NCI-H187 (cell line): ENCODE results near the gene ZNF362.
A peak's percentile ranks its signal among the peaks of the same experiment; 100 is the strongest.
"Not testable (repeated sequence)": the region's sequence is repeated elsewhere in the genome, so short reads cannot be mapped to it uniquely, and the experiment has no call there.

ENCODE experiments used
- DNase-seq, 2 experiments: peaks; one replicate each; lab custom pipeline; 2025; lab: John Stamatoyannopoulos, UW

ZNF362 gene

DNA sequence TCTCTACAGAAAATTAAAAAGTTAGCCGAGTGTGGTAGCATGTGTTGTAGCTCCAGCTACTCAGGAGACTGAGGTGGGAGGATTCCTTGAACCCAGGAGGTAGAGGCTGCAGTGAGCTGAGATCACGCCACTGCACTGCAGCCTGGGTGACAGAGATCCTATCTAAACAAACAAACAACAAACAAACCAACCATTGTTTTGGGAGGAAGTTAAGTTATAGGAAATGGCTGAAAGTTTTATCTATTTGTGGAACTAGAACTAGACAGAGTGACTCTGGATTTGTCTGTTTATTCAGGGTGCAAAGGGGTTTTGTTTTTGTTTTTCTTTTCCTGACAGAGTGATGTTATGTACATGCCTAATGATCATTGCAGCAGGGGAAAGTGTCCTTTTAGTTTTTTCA, 31.0 kb downstream of the ZNF362 start:
- no peak for DNase-seq

DNA sequence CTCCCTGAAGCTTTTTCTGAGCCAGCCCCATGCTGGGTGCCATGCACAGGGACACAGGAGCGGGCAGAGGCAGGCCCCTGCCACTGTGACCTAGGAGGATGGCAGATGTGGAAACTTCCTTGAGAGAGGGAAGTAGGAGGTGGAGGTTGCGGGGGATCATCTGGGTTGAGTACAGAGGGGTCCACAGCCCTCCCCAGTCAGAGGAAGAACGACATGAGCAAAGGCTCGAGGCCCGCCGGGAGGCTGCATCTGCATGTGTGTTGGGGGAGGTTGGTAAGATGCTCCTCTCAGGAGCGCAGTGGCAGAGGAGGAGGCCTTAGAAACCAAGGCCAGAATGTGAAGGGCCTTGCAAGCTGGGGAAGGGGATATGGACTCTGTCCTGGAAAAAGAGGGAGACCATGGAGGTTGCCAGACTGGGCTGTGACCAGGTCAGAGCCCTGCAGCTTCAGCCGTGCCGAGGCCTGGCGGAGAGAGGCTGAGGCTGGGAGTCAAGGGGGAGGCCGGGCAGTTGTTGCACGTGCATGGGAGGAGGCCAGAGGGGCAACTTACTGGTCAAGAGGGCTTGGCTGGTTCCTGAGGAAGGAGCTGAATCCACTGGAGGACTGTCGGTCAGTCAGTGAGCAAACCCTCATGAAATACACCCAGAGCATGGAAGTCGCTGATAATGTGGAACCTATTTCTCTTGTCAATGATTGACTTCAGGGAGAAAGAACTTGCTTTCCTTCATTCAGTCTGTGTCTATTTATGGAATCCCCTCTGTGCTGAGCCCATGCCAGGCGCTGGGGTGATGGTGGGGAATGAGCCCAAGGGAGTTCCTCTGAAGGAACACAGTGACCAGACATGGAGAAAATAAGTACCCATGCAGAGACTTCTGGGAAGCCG, 32.9 kb downstream of the ZNF362 start:
- DNase-seq: no peak

DNA sequence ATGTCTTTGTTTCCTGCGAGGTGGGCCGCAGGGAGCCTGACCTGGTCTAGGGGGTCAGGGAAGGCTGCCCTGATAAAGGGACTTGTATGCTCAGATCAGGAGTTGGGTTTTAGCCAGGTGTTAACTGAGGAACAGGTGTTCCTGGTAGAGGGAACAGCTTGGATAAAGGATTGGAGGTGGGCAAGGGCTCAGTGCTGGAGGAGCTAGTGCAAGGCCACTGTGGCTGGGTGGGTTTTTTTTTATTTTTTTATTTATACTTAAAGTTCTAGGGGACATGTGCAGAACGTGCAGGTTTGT, 33.5 kb downstream of the ZNF362 start:
- DNase-seq: no peak

- not testable (repeated sequence) for DNase-seq
These were observed 34.3 kb downstream of the ZNF362 start for GRCh38 chr1:33290615-33291014.

- DNase-seq: no peak
These were observed 36.5 kb downstream of the ZNF362 start for GRCh38 chr1:33292726-33293340.

GRCh38 chr1:33294071-33295010, 38.0 kb downstream of the ZNF362 start:
- no peak for DNase-seq

- no peak for DNase-seq
These were observed 38.7 kb downstream of the ZNF362 start for GRCh38 chr1:33295023-33295422.

GRCh38 chr1:33295450-33296081, 39.3 kb downstream of the ZNF362 start:
- DNase-seq: peak; percentile 59 to 87

GRCh38 chr1:33296082-33296458, 39.8 kb downstream of the ZNF362 start:
- DNase-seq: no peak

- no peak for DNase-seq
These were observed 40.5 kb downstream of the ZNF362 start for GRCh38 chr1:33296824-33297223.

DNA sequence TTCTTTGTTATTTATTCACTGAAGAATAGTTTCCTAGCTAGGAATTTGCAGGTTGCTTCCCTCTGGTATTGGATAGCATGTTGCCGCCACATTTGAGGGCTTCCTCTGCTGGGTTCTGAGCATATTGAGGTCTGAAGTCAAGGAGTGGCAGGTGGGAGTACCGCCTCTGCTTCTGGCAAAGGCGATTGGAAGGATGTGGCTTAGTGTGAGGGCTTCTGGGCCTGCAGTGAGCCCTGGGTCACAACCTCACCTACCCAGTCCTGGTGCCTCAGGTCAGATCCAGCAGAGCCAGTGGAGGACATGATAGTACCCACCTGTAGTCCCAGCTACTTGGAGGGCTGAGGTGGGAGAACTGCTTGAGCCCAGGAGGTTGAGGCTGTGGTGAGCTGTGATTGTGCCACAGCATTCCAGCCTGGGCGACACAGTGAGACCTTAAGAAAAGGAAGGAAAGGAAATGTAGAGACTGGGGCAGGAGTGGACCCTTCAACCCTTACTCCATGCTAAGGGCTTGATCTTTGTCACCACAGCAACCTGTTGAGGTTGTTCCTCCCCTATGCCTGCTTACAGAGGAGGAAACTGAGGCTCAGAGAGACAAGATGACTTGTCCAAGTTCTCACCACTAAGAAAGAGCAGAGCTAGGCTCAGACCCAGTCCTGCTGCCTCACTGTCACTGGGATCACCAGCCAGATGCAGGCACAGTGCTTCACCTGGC, 41.8 kb downstream of the ZNF362 start:
- no peak for DNase-seq

DNA sequence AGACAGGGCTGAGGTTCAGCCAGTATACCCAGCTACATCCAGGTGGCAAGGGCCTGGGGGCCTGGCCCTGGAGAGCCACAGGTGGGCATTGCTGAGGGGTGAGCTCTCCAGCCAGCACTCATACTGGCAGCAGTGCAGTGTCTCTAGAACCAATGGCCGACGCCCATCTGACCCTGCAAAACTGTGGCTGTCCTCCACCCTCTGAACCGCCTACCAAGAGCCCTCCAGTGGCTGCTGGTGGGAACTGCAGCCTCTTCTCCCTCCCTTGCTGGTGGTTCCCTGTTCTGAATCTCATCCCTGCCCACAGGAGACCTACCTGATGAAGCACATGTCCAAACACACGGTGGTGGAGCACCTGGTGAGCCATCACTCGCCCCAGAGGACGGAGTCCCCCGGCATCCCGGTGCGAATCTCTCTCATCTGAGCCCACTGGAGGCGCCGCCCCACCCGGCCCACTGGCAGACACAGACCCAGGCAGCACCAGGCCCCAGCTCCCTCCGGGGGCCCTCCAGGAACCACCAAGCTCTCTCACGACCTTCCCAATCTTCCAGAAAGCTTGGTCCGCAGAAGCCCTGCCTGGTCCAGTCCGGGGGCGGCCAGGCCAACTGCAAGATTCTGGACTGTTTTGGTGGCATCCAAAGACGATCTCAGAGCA, 42.5 kb downstream of the ZNF362 start:
- peak in 1 of 2 experiments; percentile 15 for DNase-seq

GRCh38 chr1:33299461-33300155, 43.3 kb downstream of the ZNF362 start:
- DNase-seq: no peak

GRCh38 chr1:33300673-33301072, 44.4 kb downstream of the ZNF362 start:
- DNase-seq: no peak

- DNase-seq: no peak
These were observed 45.1 kb downstream of the ZNF362 start for GRCh38 chr1:33301273-33301984.

- no peak for DNase-seq
These were observed 46.0 kb downstream of the ZNF362 start for GRCh38 chr1:33302325-33302724.

DNA sequence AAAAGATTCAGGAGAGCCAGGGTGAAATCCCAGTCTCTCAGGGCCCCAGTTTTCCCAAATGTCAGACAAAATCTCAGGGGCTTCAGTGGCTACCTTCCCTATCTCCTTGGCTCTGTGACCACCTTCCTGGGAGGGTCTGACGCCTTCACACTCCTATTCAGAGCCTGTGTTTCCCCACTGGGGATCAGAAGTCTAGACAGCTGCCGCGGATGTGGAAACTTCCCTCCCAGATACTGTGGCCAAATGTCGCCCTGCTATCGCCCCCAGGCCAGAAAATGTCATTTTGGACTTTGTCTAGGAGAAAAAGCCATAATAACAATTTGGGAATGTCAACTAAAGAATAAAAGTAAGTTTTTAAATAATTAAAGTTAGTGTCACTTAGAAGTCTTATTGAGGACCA, 48.7 kb downstream of the ZNF362 start:
- DNase-seq: no peak

DNA sequence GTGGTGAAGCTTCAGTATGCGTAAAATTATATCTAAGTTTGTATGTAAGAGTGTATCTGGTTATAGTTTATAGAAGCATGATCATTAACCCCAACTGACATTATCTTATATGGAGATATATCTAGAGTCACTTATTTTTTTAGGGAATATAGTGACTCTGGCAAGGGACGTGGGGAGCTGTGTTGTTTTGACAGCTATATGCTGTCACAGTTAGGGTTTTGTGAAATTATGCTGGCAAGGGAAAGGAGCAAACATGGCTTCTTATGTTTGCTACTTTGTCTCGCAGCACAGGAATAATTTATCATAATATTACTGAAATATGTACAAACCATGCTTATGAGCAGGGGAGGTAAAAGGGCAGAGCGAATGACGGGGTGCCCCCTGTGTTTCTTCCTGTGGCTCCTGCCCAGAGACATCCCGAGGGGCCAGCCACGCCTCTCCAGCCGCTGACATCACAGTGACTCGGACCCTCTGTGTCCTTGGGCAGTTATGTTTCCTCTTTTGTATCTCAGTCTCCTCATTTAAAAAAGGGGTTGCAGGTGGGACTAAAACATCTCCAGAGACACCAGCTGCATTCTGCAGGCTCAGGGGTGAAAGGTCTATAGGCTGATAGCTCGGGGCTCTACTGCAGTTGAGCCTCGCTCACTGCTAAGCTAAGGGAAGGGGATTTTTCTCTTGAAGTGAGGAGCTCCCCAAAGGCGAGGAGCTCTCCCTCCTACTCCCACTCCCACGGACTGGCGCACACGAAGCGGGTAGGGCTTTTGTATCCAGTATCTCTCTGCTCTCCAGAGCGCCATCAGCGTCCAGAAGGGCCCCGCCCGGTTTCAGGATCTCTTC, 49.7 kb downstream of the ZNF362 start:
- DNase-seq: no peak
